ENCODE data around the gene CAV1.
A peak's percentile ranks its signal among the peaks of the same experiment; 100 is the strongest.

The CAV1 gene

GRCh38 chr7:116505823-116506222 is 19.0 kb upstream of the CAV1 start:
- no peak for DNase-seq

- DNase-seq = no peak
Measured at GRCh38 chr7:116509982-116510579, 14.8 kb upstream of the CAV1 start.

GRCh38 chr7:116510795-116511194 is 14.0 kb upstream of the CAV1 start:
- DNase-seq = no peak

- DNase-seq = no peak
Measured at GRCh38 chr7:116511552-116512519, 13.0 kb upstream of the CAV1 start.

- DNase-seq = no peak
Measured at GRCh38 chr7:116512520-116513188, 12.2 kb upstream of the CAV1 start.

- DNase-seq = no peak
Measured at GRCh38 chr7:116515584-116515983, 9.3 kb upstream of the CAV1 start.

- DNase-seq = no peak
Measured at GRCh38 chr7:116516324-116516723, 8.5 kb upstream of the CAV1 start.

GRCh38 chr7:116517626-116518025 is 7.2 kb upstream of the CAV1 start:
- DNase-seq = no peak

- DNase-seq = no peak
Measured at GRCh38 chr7:116518961-116519360, 5.9 kb upstream of the CAV1 start.

- no peak for DNase-seq
Measured at GRCh38 chr7:116521046-116521664, 3.7 kb upstream of the CAV1 start.

GRCh38 chr7:116522247-116522646 is 2.6 kb upstream of the CAV1 start:
- DNase-seq = no peak

GRCh38 chr7:116524221-116524608 is 621 bp upstream of the CAV1 start:
- DNase-seq = no peak

GRCh38 chr7:116525298-116525912 is 569 bp downstream of the CAV1 start:
- peak; percentile 27 for DNase-seq

GRCh38 chr7:116525913-116526861 is 1.4 kb downstream of the CAV1 start:
- peak; percentile 58 for DNase-seq

GRCh38 chr7:116526897-116527296 is 2.1 kb downstream of the CAV1 start:
- DNase-seq = no peak

GRCh38 chr7:116527521-116527920 is 2.7 kb downstream of the CAV1 start:
- no peak for DNase-seq

GRCh38 chr7:116528008-116528789 is 3.4 kb downstream of the CAV1 start:
- no peak for DNase-seq

GRCh38 chr7:116529250-116529649 is 4.4 kb downstream of the CAV1 start:
- no peak for DNase-seq

GRCh38 chr7:116530107-116530820 is 5.4 kb downstream of the CAV1 start:
- no peak for DNase-seq

- no peak for DNase-seq
Measured at GRCh38 chr7:116532102-116532688, 7.4 kb downstream of the CAV1 start.
